ENCODE results near the gene TPCN2.

DNA sequence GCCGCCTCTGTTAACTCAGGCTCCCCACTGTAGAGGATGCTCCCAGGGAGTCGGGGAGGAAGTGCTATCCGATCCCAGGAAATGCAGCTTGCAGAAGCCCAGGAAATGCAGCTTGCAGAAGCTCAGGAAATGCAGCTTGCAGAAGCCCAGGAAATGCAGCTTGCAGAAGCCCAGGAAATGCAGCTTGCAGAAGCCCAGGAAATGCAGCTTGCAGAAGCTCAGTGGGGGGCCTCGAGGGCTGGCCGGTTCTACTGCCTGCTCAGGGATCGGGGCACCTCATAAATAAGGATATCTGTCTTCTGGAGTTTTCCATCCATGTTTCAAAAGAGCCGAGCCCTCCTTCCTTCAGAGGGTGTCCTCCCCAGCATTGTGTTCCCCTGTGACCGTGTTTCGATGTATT lies 81.9 kb downstream of the TPCN2 start:
- TF ChIP-seq, protein P1, sequence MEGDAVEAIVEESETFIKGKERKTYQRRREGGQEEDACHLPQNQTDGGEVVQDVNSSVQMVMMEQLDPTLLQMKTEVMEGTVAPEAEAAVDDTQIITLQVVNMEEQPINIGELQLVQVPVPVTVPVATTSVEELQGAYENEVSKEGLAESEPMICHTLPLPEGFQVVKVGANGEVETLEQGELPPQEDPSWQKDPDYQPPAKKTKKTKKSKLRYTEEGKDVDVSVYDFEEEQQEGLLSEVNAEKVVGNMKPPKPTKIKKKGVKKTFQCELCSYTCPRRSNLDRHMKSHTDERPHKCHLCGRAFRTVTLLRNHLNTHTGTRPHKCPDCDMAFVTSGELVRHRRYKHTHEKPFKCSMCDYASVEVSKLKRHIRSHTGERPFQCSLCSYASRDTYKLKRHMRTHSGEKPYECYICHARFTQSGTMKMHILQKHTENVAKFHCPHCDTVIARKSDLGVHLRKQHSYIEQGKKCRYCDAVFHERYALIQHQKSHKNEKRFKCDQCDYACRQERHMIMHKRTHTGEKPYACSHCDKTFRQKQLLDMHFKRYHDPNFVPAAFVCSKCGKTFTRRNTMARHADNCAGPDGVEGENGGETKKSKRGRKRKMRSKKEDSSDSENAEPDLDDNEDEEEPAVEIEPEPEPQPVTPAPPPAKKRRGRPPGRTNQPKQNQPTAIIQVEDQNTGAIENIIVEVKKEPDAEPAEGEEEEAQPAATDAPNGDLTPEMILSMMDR (IDR thresholded peaks at IDR 0.05; ENCODE audit: borderline replicate concordance, extremely low read depth, low read length, poor library complexity, severe bottlenecking): no peak
- TF ChIP-seq EZH2 (IDR thresholded peaks at IDR 0.05; ENCODE audit: borderline replicate concordance, low read depth, low read length, severe bottlenecking): no peak

Data from DND-41 (cell line).